Endothelial cell of umbilical vein (primary cell): Measurements from ENCODE around the gene ACADSB. TPM values are rescaled to one million over a fixed set of nuclear protein-coding genes. Genes with fewer than 3 reads are reported as not detected.

ENCODE experiments used
- BruUV-seq: library from RNA; stranded (reverse); fragments of 400-500 nt; replicated peaks from 2 replicates; lab custom pipeline; 2021; lab: Mats Ljungman, UMichigan
- CTCF ChIA-PET: fragments of 300-600, 350-600 bp; sonication (Branson Sonifier 250); formaldehyde crosslinking; loops from one replicate; lab custom pipeline; 2021; ENCODE audit warnings: antibody characterized with exemption, inconsistent platforms; lab: Charles Lee
- POLR2A ChIA-PET: fragments of 300-600, 350-600 bp; sonication (Branson Sonifier 250); formaldehyde crosslinking; loops from one replicate; lab custom pipeline; 2021; ENCODE audit warnings: antibody characterized with exemption, inconsistent platforms; lab: Charles Lee
- DNase-seq: peaks from one replicate; pipeline ENCODE4 v3.0.0-alpha.2; 2011; ENCODE audit warnings: low read depth, low spot score
- FAIRE-seq: peaks from 2 replicates; lab custom pipeline; 2011; peaks lifted over from hg19 to GRCh38; lab: Jason Lieb, UNC
- H2AFZ ChIP-seq: 2 replicates; pipeline ENCODE4 v1.6.0; 2012; ENCODE audit warnings: low read depth, low read length, control low read depth, inconsistent platforms
- H3K27ac ChIP-seq: 2 replicates; pipeline ENCODE4 v1.5.1; 2011; ENCODE audit warnings: low read depth, mild to moderate bottlenecking, control low read depth, low read length, moderate library complexity; ENCODE audit not compliant: insufficient read depth
- H3K27me3 ChIP-seq, 2 experiments: 2 replicates each; pipeline versions ENCODE4 v1.6.0 to v1.6.1; 2011; ENCODE audit warnings: low read length in 2 of 2, mixed read lengths in 1 of 2; ENCODE audit not compliant: control insufficient read depth in 2 of 2, insufficient read depth in 2 of 2
- H3K36me3 ChIP-seq, 2 experiments: 2 replicates in 1 of 2; 3 replicates in 1 of 2; pipeline ENCODE4 v1.5.1; 2011; ENCODE audit warnings: low read length in 2 of 2, mild to moderate bottlenecking in 1 of 2, moderate library complexity in 1 of 2; ENCODE audit not compliant: control insufficient read depth in 2 of 2, insufficient read depth in 2 of 2; ENCODE audit errors: extremely low read depth in 1 of 2
- H3K4me1 ChIP-seq: 3 replicates; pipeline ENCODE4 v1.5.1; 2011; ENCODE audit warnings: mild to moderate bottlenecking, low read length; ENCODE audit not compliant: control insufficient read depth, insufficient read depth; ENCODE audit errors: extremely low read depth
- H3K4me2 ChIP-seq: 2 replicates; pipeline ENCODE4 v1.6.1; 2011; ENCODE audit warnings: low read length, control low read depth, mixed read lengths; ENCODE audit not compliant: insufficient read depth
- H3K4me3 ChIP-seq, 3 experiments: fragments of 200-600 bp in 1 of 3; sonication (generic), shearing (Covaris generic) in 1 of 3; replicated peaks in 1 of 3; 2 replicates each; pipeline ENCODE4 v1.5.1; 2011 to 2016; ENCODE audit warnings: control low read depth in 3 of 3, low read length in 3 of 3, mild to moderate bottlenecking in 2 of 3, inconsistent platforms in 1 of 3, low read depth in 1 of 3, moderate library complexity in 1 of 3; ENCODE audit not compliant: insufficient read depth in 1 of 3
- H3K79me2 ChIP-seq: 2 replicates; pipeline ENCODE4 v1.6.0; 2012; ENCODE audit warnings: low read length, inconsistent platforms; ENCODE audit not compliant: control insufficient read depth, insufficient read depth
- H3K9ac ChIP-seq: replicated peaks from 2 replicates; pipeline ENCODE3; 2011; ENCODE audit warnings: low read length, control low read depth; ENCODE audit not compliant: insufficient read depth; ENCODE audit errors: extremely low read depth
- H3K9me1 ChIP-seq: replicated peaks from 3 replicates; pipeline ENCODE4 v1.6.0; 2011; ENCODE audit warnings: mild to moderate bottlenecking, low read length; ENCODE audit not compliant: control insufficient read depth, insufficient read depth; ENCODE audit errors: extremely low read depth
- H3K9me3 ChIP-seq: replicated peaks from 2 replicates; pipeline ENCODE4 v1.5.1; 2012; ENCODE audit warnings: low read length, inconsistent platforms; ENCODE audit not compliant: control insufficient read depth, insufficient read depth
- H4K20me1 ChIP-seq: replicated peaks from 2 replicates; pipeline ENCODE3; 2011; ENCODE audit warnings: mild to moderate bottlenecking, low read length; ENCODE audit not compliant: control insufficient read depth, insufficient read depth; ENCODE audit errors: extremely low read depth
- CTCF ChIP-seq, 2 donors: IDR thresholded peaks; 1 replicate in 1 of 2; 2 replicates in 1 of 2; pipeline ENCODE4 v1.5.1; 2011; ENCODE audit warnings: low read length in 2 of 2, mild to moderate bottlenecking in 2 of 2, moderate library complexity in 2 of 2, control low read depth in 1 of 2, inconsistent platforms in 1 of 2, low read depth in 1 of 2; ENCODE audit not compliant: insufficient read depth in 1 of 2; ENCODE audit errors: extremely low read depth in 1 of 2
- EZH2 ChIP-seq: IDR thresholded peaks from 2 replicates; pipeline ENCODE4 v1.6.1; 2012; ENCODE audit warnings: borderline replicate concordance, low read depth, mild to moderate bottlenecking, moderate library complexity, low read length, inconsistent platforms; ENCODE audit not compliant: severe bottlenecking
- FOS ChIP-seq: IDR thresholded peaks from 2 replicates; pipeline ENCODE4 v1.6.1; 2011; ENCODE audit warnings: mild to moderate bottlenecking, low read length, moderate library complexity, borderline replicate concordance; ENCODE audit not compliant: insufficient read depth
- GATA2 ChIP-seq: IDR thresholded peaks from 2 replicates; pipeline ENCODE4 v1.7.0; 2011; ENCODE audit warnings: low read depth, mild to moderate bottlenecking, moderate library complexity, mixed read lengths, low read length; ENCODE audit not compliant: insufficient read length, insufficient read depth
- JUN ChIP-seq: IDR thresholded peaks from 2 replicates; pipeline ENCODE4 v1.6.1; 2011; ENCODE audit warnings: borderline replicate concordance, low read depth; ENCODE audit not compliant: insufficient read length, insufficient read depth
- MAX ChIP-seq: IDR thresholded peaks from 2 replicates; pipeline ENCODE4 v1.6.1; 2011; ENCODE audit not compliant: insufficient read depth, insufficient read length
- MYC ChIP-seq: IDR thresholded peaks from one replicate; pipeline ENCODE4 v1.6.1; 2011; ENCODE audit warnings: mild to moderate bottlenecking, low read depth, low read length
- POLR2A ChIP-seq: IDR thresholded peaks from 2 replicates; pipeline ENCODE4 v1.6.1; 2012; ENCODE audit warnings: low read depth, mild to moderate bottlenecking, control low read depth, low read length
- POLR2AphosphoS5 ChIP-seq: IDR thresholded peaks from 2 replicates; pipeline ENCODE4 v1.6.1; 2012; ENCODE audit warnings: low read depth, mild to moderate bottlenecking, control low read depth, low read length, moderate library complexity; ENCODE audit not compliant: insufficient read depth
- dilution Hi-C: fragments of 300-500 bp; cut with MboI; formaldehyde crosslinking; loops from one replicate; pipeline ENCODE4 v1.15.0; 2019; ENCODE audit warnings: low sequenced_read_pairs; ENCODE audit not compliant: extremely low pct_ligation_motif_present
- intact Hi-C: fragments of 100-400 bp; cut with micrococcal nuclease; formaldehyde crosslinking; loops from one replicate; pipeline ENCODE4 v1.10.0; 2022
- polyA plus RNA-seq, 4 experiments: library from polyadenylated mRNA; depleted of rRNA in 3 of 4; stranded (reverse) in 3 of 4; unstranded in 1 of 4; fragments of >200 nt; gene quantifications; 2 replicates each; pipeline versions ENCODE4 v1.2.1 to v1.2.3, GENCODE V29; 2011 to 2012; ENCODE audit warnings: missing spikeins in 1 of 4
- total RNA-seq: library from RNA; stranded (reverse); gene quantifications from 2 replicates; pipeline ENCODE4 v1.2.3, GENCODE V29; 2021

The ACADSB gene
- total and polyA plus RNA-seq, 2 donors (not counting 3 experiments of a cell fraction or from before 2014, with no cell fraction given), result 3.1 to 15.2 TPM

GRCh38 chr10:123004298-123004697 lies 4.5 kb upstream of the ACADSB start:
- Histone ChIP-seq H3K4me2 (no peak overlapping the region), H2AFZ (no peak overlapping the region), H3K4me3 (no peak overlapping the region), H3K27me3 (no peaks in the 10 kb centered on the region), H4K20me1 (peaks cover 2% of the 10 kb centered on the region), H3K36me3 (peaks cover 0 to 2% of the 10 kb centered on the region in 2 experiments), H3K9ac (no peak overlapping the region), H3K9me3 (no peaks in the 10 kb centered on the region), H3K79me2 (peaks cover 75% of the 10 kb centered on the region), H3K9me1 (no peaks in the 10 kb centered on the region), H3K27ac (no peak overlapping the region), H3K4me1 (peaks cover 18% of the 10 kb centered on the region)
- intact Hi-C loops (loop anchor here (10.0 kb wide), 1 partner anchor 1601 kb away; no protein-coding TSS in a partner anchor), dilution Hi-C loops (no loop called here)
- FAIRE-seq (no peak), DNase-seq (no peak)
- TF ChIP-seq JUN, result no peak
- TF ChIP-seq MAX, result no peak
- no peak for TF ChIP-seq EZH2
- no peak for TF ChIP-seq POLR2A
- no peak for TF ChIP-seq FOS
- TF ChIP-seq GATA2, result no peak
- TF ChIP-seq POLR2AphosphoS5, result no peak
- no peak for TF ChIP-seq CTCF (IDR thresholded peaks at IDR 0.05; ENCODE audit: extremely low read depth in 1 of 2, insufficient read depth in 1 of 2, low read depth in 1 of 2, low read length in 2 of 2)
- TF ChIP-seq MYC, result no peak
- POLR2A ChIA-PET, result no interaction called here
- CTCF ChIA-PET, result interaction anchor here (1.2 kb wide), 1 partner anchor 18 kb away, joined by 4 read pairs; no protein-coding TSS in a partner anchor
- no TSS peak for BruUV-seq
